DND-41 (cell line): ENCODE measurements around the gene NUTF2.

Source experiments
- ATAC-seq: fragments of 200-7000 bp; cut with Tn5 transposase; 3 replicates; pipeline ENCODE4 v1.9.1; 2021; ENCODE audit warnings: low read depth; ENCODE audit not compliant: insufficient read depth
- DNase-seq: peaks from one replicate; pipeline ENCODE4 v3.0.0-alpha.2; 2020
- H2AFZ ChIP-seq: 2 replicates; pipeline ENCODE4 v1.6.0; 2012; ENCODE audit warnings: low read depth, low read length
- H3K27ac ChIP-seq: 2 replicates; pipeline ENCODE4 v1.5.1; 2012; ENCODE audit warnings: low read length, inconsistent platforms
- H3K27me3 ChIP-seq: fragments of 200-600 bp; sonication (generic); 2 replicates; pipeline ENCODE4 v1.6.0; 2012; ENCODE audit warnings: low read length, mild to moderate bottlenecking, inconsistent platforms; ENCODE audit not compliant: insufficient read depth, poor library complexity
- H3K36me3 ChIP-seq: 2 replicates; pipeline ENCODE4 v1.5.1; 2012; ENCODE audit warnings: low read length, inconsistent platforms; ENCODE audit not compliant: insufficient read depth
- H3K4me1 ChIP-seq: 2 replicates; pipeline ENCODE4 v1.5.1; 2012; ENCODE audit warnings: mild to moderate bottlenecking, low read length; ENCODE audit not compliant: insufficient read depth
- H3K4me2 ChIP-seq: 2 replicates; pipeline ENCODE4 v1.6.0; 2012; ENCODE audit warnings: mild to moderate bottlenecking, moderate library complexity, low read length, inconsistent platforms; ENCODE audit not compliant: insufficient read depth
- H3K4me3 ChIP-seq, 2 experiments: fragments of 200-600 bp in 1 of 2; shearing (Covaris generic) in 1 of 2; 2 replicates each; pipeline ENCODE4 v1.5.1; 2012 to 2016; ENCODE audit warnings: inconsistent platforms in 2 of 2, low read length in 2 of 2, mild to moderate bottlenecking in 2 of 2, low read depth in 1 of 2, moderate library complexity in 1 of 2
- H3K79me2 ChIP-seq: 2 replicates; pipeline ENCODE4 v1.6.0; 2012; ENCODE audit warnings: low read length, inconsistent platforms; ENCODE audit not compliant: insufficient read depth
- H3K9ac ChIP-seq: 2 replicates; pipeline ENCODE4 v1.6.0; 2012; ENCODE audit warnings: low read depth, mild to moderate bottlenecking, inconsistent platforms, low read length, moderate library complexity
- H3K9me3 ChIP-seq: 2 replicates; pipeline ENCODE4 v1.5.1; 2012; ENCODE audit warnings: low read length, moderate library complexity, mild to moderate bottlenecking, inconsistent platforms; ENCODE audit not compliant: insufficient read depth, severe bottlenecking
- H4K20me1 ChIP-seq: 2 replicates; pipeline ENCODE4 v1.6.0; 2012; ENCODE audit warnings: low read length; ENCODE audit not compliant: insufficient read depth
- CTCF ChIP-seq: IDR thresholded peaks from 2 replicates; pipeline ENCODE4 v1.5.1; 2012; ENCODE audit warnings: borderline replicate concordance, low read length, moderate library complexity, mild to moderate bottlenecking; ENCODE audit not compliant: poor library complexity, severe bottlenecking; ENCODE audit errors: extremely low read depth
- EZH2 ChIP-seq: IDR thresholded peaks from 3 replicates; pipeline ENCODE4 v1.6.1; 2012; ENCODE audit warnings: borderline replicate concordance, low read depth, mild to moderate bottlenecking, moderate library complexity, low read length, inconsistent platforms; ENCODE audit not compliant: severe bottlenecking

Gene NUTF2

GRCh38 chr16:67883146-67883871, 36.6 kb downstream of the NUTF2 start:
- peaks cover 34% of the 10 kb centered on the region for H4K20me1 ChIP-seq
- TF ChIP-seq EZH2 (no peak), CTCF (no peak)
- no peaks in the 10 kb centered on the region for H3K79me2 ChIP-seq
- H3K9ac ChIP-seq, result no peak overlapping the region
- no peak overlapping the region for H2AFZ ChIP-seq
- H3K9me3 ChIP-seq, result no peaks in the 10 kb centered on the region
- no peak for DNase-seq
- H3K4me2 ChIP-seq, result no peak overlapping the region
- H3K27me3 ChIP-seq, result no peaks in the 10 kb centered on the region
- no peak for ATAC-seq
- H3K27ac ChIP-seq, result no peak overlapping the region
- H3K36me3 ChIP-seq, result peaks cover 81% of the 10 kb centered on the region
- no peak overlapping the region for H3K4me3 ChIP-seq
- no peaks in the 10 kb centered on the region for H3K4me1 ChIP-seq

GRCh38 chr16:67883872-67884261, 37.1 kb downstream of the NUTF2 start:
- no peak overlapping the region for H2AFZ ChIP-seq
- no peak overlapping the region for H3K27ac ChIP-seq
- H3K79me2 ChIP-seq, result no peaks in the 10 kb centered on the region
- H3K9ac ChIP-seq, result no peak overlapping the region
- peak; percentile 68 for DNase-seq
- H3K4me3 ChIP-seq, result no peak overlapping the region
- H3K4me2 ChIP-seq, result no peak overlapping the region
- H3K27me3 ChIP-seq, result no peaks in the 10 kb centered on the region
- H4K20me1 ChIP-seq, result peaks cover 31% of the 10 kb centered on the region
- peak; percentile 91 for TF ChIP-seq CTCF
- TF ChIP-seq EZH2, result no peak
- H3K4me1 ChIP-seq, result no peaks in the 10 kb centered on the region
- peak; percentile 84 for ATAC-seq
- H3K9me3 ChIP-seq, result no peaks in the 10 kb centered on the region
- H3K36me3 ChIP-seq, result peaks cover 75% of the 10 kb centered on the region

GRCh38 chr16:67884684-67885083, 38.0 kb downstream of the NUTF2 start, which contains the start of gene NRN1L:
Gene NRN1L, plus strand, starts transcription at chr16:67884885. Its CDS starts 19 bp downstream, at chr16:67884904.
- no peak within 1 kb of the TSS for H3K9ac ChIP-seq
- no peaks in the 10 kb centered on the region for H3K79me2 ChIP-seq
- no peak within 1 kb of the TSS for H2AFZ ChIP-seq
- H4K20me1 ChIP-seq, result peaks cover 25% of the 10 kb centered on the region
- H3K36me3 ChIP-seq, result peaks cover 67% of the 10 kb centered on the region
- TF ChIP-seq EZH2 (no peak), CTCF (no peak)
- no peaks in the 10 kb centered on the region for H3K9me3 ChIP-seq
- no peak within 1 kb of the TSS for H3K27ac ChIP-seq
- no peaks in the 10 kb centered on the region for H3K4me1 ChIP-seq
- no peaks in the 10 kb centered on the region for H3K27me3 ChIP-seq
- no peak within 1 kb of the TSS for H3K4me3 ChIP-seq
- ATAC-seq (no peak), DNase-seq (peak; percentile 23)
- no peak within 1 kb of the TSS for H3K4me2 ChIP-seq
